ENCODE results near the gene MEI1. TPM values are rescaled to one million over a fixed set of nuclear protein-coding genes. Genes with fewer than 3 reads are reported as not detected.

MEI1 gene
- total and polyA plus RNA-seq, 4 experiments from 2014 or later = 79.2 to 286 (median 118) TPM

GRCh38 chr22:41813726-41814410 is 114.6 kb downstream of the MEI1 start:
- ChIA-PET POLR2A (ENCODE audit: partially characterized antibody) (interaction anchor here (1.1 to 2.5 kb wide), 3 partner anchors 13 to 127 kb away, joined by 5 to 8 read pairs (median 5); partner anchors contain the start of genes CCDC134 and SREBF2), CTCF (ENCODE audit: partially characterized antibody) (interaction anchor here (0.9 to 2.1 kb wide), 3 partner anchors 67 to 127 kb away, joined by 3 to 5 read pairs (median 4); no protein-coding TSS in a partner anchor)
- peaks cover 20% of the 10 kb centered on the region for H3K36me3 ChIP-seq (ENCODE audit: insufficient read depth, low read length)
- no peak for DNase-seq
- H3K4me3 ChIP-seq (ENCODE audit: low read length in 2 of 2) = no peak overlapping the region
- Mint-ChIP-seq H3K27ac (peak overlapping the region in 2 of 7 donors; percentile 29 to 53), H3K4me3 (no peak overlapping the region), H3K9me3 (no peaks in the 10 kb centered on the region), H3K36me3 (peaks cover 18 to 54% of the 10 kb centered on the region in 2 donors), H3K27me3 (no peaks in the 10 kb centered on the region), H3K4me1 (peaks cover 0 to 4% (median 0%) of the 10 kb centered on the region in 4 donors)
- intact Hi-C loops (cut with micrococcal nuclease) = no loop called here
- H3K4me1 ChIP-seq (ENCODE audit: insufficient read depth, low read length) = no peaks in the 10 kb centered on the region
- no peak overlapping the region for H3K27ac ChIP-seq (ENCODE audit: low read depth, low read length)
- H3K9me3 ChIP-seq (ENCODE audit: control insufficient read depth in 1 of 2, low read length in 2 of 2) = no peaks in the 10 kb centered on the region
- no peaks in the 10 kb centered on the region for H3K27me3 ChIP-seq (ENCODE audit: insufficient read depth, low read length)

- ChIA-PET CTCF (ENCODE audit: partially characterized antibody) (interaction anchor here (1.1 to 2.1 kb wide), 2 partner anchors 69 to 141 kb away, joined by 3 to 5 read pairs; no protein-coding TSS in a partner anchor), POLR2A (ENCODE audit: partially characterized antibody) (interaction anchor here (1.0 to 1.4 kb wide), 2 partner anchors 15 to 125 kb away, joined by 3 to 6 read pairs; partner anchors contain the start of gene CCDC134)
- Histone ChIP-seq H3K27me3 (ENCODE audit: insufficient read depth, low read length) (no peaks in the 10 kb centered on the region), H3K4me3 (ENCODE audit: low read length in 2 of 2) (no peak overlapping the region), H3K36me3 (ENCODE audit: insufficient read depth, low read length) (peaks cover 7% of the 10 kb centered on the region), H3K27ac (ENCODE audit: low read depth, low read length) (no peak overlapping the region), H3K9me3 (ENCODE audit: control insufficient read depth in 1 of 2, low read length in 2 of 2) (no peaks in the 10 kb centered on the region), H3K4me1 (ENCODE audit: insufficient read depth, low read length) (no peaks in the 10 kb centered on the region)
- H3K27me3 Mint-ChIP-seq = no peaks in the 10 kb centered on the region
- DNase-seq = no peak
- no peaks in the 10 kb centered on the region for H3K9me3 Mint-ChIP-seq
- intact Hi-C loops (cut with micrococcal nuclease) = no loop called here
- peaks cover 0 to 2% (median 0%) of the 10 kb centered on the region in 4 donors for H3K4me1 Mint-ChIP-seq
- no peak overlapping the region for H3K27ac Mint-ChIP-seq
- H3K36me3 Mint-ChIP-seq = peaks cover 17 to 55% of the 10 kb centered on the region in 2 donors
- H3K4me3 Mint-ChIP-seq = no peak overlapping the region
Observed at GRCh38 chr22:41815716-41816115, 116.4 kb downstream of the MEI1 start.

GRCh38 chr22:41816241-41816640 is 116.9 kb downstream of the MEI1 start:
- Mint-ChIP-seq H3K9me3 (no peaks in the 10 kb centered on the region), H3K4me1 (peaks cover 0 to 2% (median 0%) of the 10 kb centered on the region in 4 donors), H3K36me3 (peaks cover 19 to 54% of the 10 kb centered on the region in 2 donors), H3K27me3 (no peaks in the 10 kb centered on the region), H3K27ac (no peak overlapping the region), H3K4me3 (no peak overlapping the region)
- no peak for DNase-seq
- no peaks in the 10 kb centered on the region for H3K27me3 ChIP-seq (ENCODE audit: insufficient read depth, low read length)
- intact Hi-C loops (cut with micrococcal nuclease) = no loop called here
- H3K27ac ChIP-seq (ENCODE audit: low read depth, low read length) = no peak overlapping the region
- CTCF ChIA-PET (ENCODE audit: partially characterized antibody) = interaction anchor here (1.1 kb wide), 1 partner anchor 140 kb away, joined by 3 read pairs; no protein-coding TSS in a partner anchor
- POLR2A ChIA-PET (ENCODE audit: partially characterized antibody) = interaction anchor here (1.3 to 1.4 kb wide), 2 partner anchors 16 to 124 kb away, joined by 4 to 6 read pairs; partner anchors contain the start of gene CCDC134
- H3K36me3 ChIP-seq (ENCODE audit: insufficient read depth, low read length) = peaks cover 7% of the 10 kb centered on the region
- no peaks in the 10 kb centered on the region for H3K4me1 ChIP-seq (ENCODE audit: insufficient read depth, low read length)
- no peak overlapping the region for H3K4me3 ChIP-seq (ENCODE audit: low read length in 2 of 2)
- H3K9me3 ChIP-seq (ENCODE audit: control insufficient read depth in 1 of 2, low read length in 2 of 2) = no peaks in the 10 kb centered on the region

GRCh38 chr22:41816871-41817270 is 117.6 kb downstream of the MEI1 start:
- intact Hi-C loops (cut with micrococcal nuclease) = no loop called here
- H3K4me3 Mint-ChIP-seq = no peak overlapping the region
- H3K9me3 Mint-ChIP-seq = no peaks in the 10 kb centered on the region
- H3K27me3 Mint-ChIP-seq = no peaks in the 10 kb centered on the region
- Histone ChIP-seq H3K4me1 (ENCODE audit: insufficient read depth, low read length) (no peaks in the 10 kb centered on the region), H3K9me3 (ENCODE audit: control insufficient read depth in 1 of 2, low read length in 2 of 2) (no peaks in the 10 kb centered on the region), H3K4me3 (ENCODE audit: low read length in 2 of 2) (no peak overlapping the region), H3K27ac (ENCODE audit: low read depth, low read length) (no peak overlapping the region), H3K36me3 (ENCODE audit: insufficient read depth, low read length) (peaks cover 7% of the 10 kb centered on the region), H3K27me3 (ENCODE audit: insufficient read depth, low read length) (no peaks in the 10 kb centered on the region)
- H3K4me1 Mint-ChIP-seq = peaks cover 0 to 7% (median 0%) of the 10 kb centered on the region in 4 donors
- POLR2A ChIA-PET (ENCODE audit: partially characterized antibody) = interaction anchor here (1.3 to 1.9 kb wide), 3 partner anchors 16 to 124 kb away, joined by 4 to 7 read pairs (median 6); partner anchors contain the start of gene CCDC134
- H3K36me3 Mint-ChIP-seq = peaks cover 16 to 52% of the 10 kb centered on the region in 2 donors
- H3K27ac Mint-ChIP-seq = peak overlapping the region in 4 of 7 donors; percentile 3 to 52 (median 18)
- CTCF ChIA-PET (ENCODE audit: partially characterized antibody) = interaction anchor here (1.7 kb wide), 1 partner anchor 16 kb away, joined by 4 read pairs; the partner anchor contains the start of gene CCDC134
- DNase-seq = no peak

- peaks cover 16 to 55% of the 10 kb centered on the region in 2 donors for H3K36me3 Mint-ChIP-seq
- intact Hi-C loops (cut with micrococcal nuclease) = no loop called here
- ChIA-PET POLR2A (ENCODE audit: partially characterized antibody) (interaction anchor here (1.5 to 5.9 kb wide), 4 partner anchors 16 to 123 kb away, joined by 3 to 63 read pairs (median 6); partner anchors contain the start of genes CCDC134, SREBF2 and TNFRSF13C), CTCF (ENCODE audit: partially characterized antibody) (interaction anchor here (0.8 to 1.7 kb wide), 4 partner anchors 10 to 137 kb away, joined by 3 to 5 read pairs (median 4); partner anchors contain the start of gene CCDC134)
- H3K27ac ChIP-seq (ENCODE audit: low read depth, low read length) = no peak overlapping the region
- no peaks in the 10 kb centered on the region for H3K9me3 ChIP-seq (ENCODE audit: control insufficient read depth in 1 of 2, low read length in 2 of 2)
- H3K9me3 Mint-ChIP-seq = no peaks in the 10 kb centered on the region
- H3K36me3 ChIP-seq (ENCODE audit: insufficient read depth, low read length) = peaks cover 2% of the 10 kb centered on the region
- H3K27me3 Mint-ChIP-seq = no peaks in the 10 kb centered on the region
- no peak overlapping the region for H3K4me3 Mint-ChIP-seq
- no peak overlapping the region for H3K4me3 ChIP-seq (ENCODE audit: low read length in 2 of 2)
- H3K27ac Mint-ChIP-seq = peak overlapping the region in 3 of 7 donors; percentile 4 to 53 (median 43)
- no peaks in the 10 kb centered on the region for H3K27me3 ChIP-seq (ENCODE audit: insufficient read depth, low read length)
- peaks cover 5% of the 10 kb centered on the region for H3K4me1 ChIP-seq (ENCODE audit: insufficient read depth, low read length)
- peaks cover 5 to 14% (median 7%) of the 10 kb centered on the region in 4 donors for H3K4me1 Mint-ChIP-seq
- DNase-seq = no peak
Observed at GRCh38 chr22:41818011-41818410, 118.7 kb downstream of the MEI1 start.

GRCh38 chr22:41818596-41818995 is 119.3 kb downstream of the MEI1 start:
- Mint-ChIP-seq H3K27ac (peak overlapping the region in 2 of 7 donors; percentile 23 to 25), H3K36me3 (peaks cover 16 to 53% of the 10 kb centered on the region in 2 donors), H3K4me1 (peaks cover 5 to 14% (median 8%) of the 10 kb centered on the region in 4 donors), H3K9me3 (no peaks in the 10 kb centered on the region), H3K27me3 (no peaks in the 10 kb centered on the region), H3K4me3 (no peak overlapping the region)
- H3K4me1 ChIP-seq (ENCODE audit: insufficient read depth, low read length) = peaks cover 5% of the 10 kb centered on the region
- H3K27ac ChIP-seq (ENCODE audit: low read depth, low read length) = no peak overlapping the region
- no peak overlapping the region for H3K4me3 ChIP-seq (ENCODE audit: low read length in 2 of 2)
- ChIA-PET POLR2A (ENCODE audit: partially characterized antibody) (interaction anchor here (1.5 to 5.9 kb wide), 4 partner anchors 15 to 122 kb away, joined by 3 to 63 read pairs (median 6); partner anchors contain the start of genes CCDC134, SREBF2 and TNFRSF13C), CTCF (ENCODE audit: partially characterized antibody) (interaction anchor here (0.8 to 1.7 kb wide), 4 partner anchors 10 to 137 kb away, joined by 3 to 5 read pairs (median 4); partner anchors contain the start of gene CCDC134)
- H3K36me3 ChIP-seq (ENCODE audit: insufficient read depth, low read length) = peaks cover 1% of the 10 kb centered on the region
- no peaks in the 10 kb centered on the region for H3K9me3 ChIP-seq (ENCODE audit: control insufficient read depth in 1 of 2, low read length in 2 of 2)
- intact Hi-C loops (cut with micrococcal nuclease) = no loop called here
- no peak for DNase-seq
- no peaks in the 10 kb centered on the region for H3K27me3 ChIP-seq (ENCODE audit: insufficient read depth, low read length)

GRCh38 chr22:41819257-41819656 is 120.0 kb downstream of the MEI1 start:
- Histone ChIP-seq H3K4me3 (ENCODE audit: low read length in 2 of 2) (no peak overlapping the region), H3K27me3 (ENCODE audit: insufficient read depth, low read length) (no peaks in the 10 kb centered on the region), H3K27ac (ENCODE audit: low read depth, low read length) (no peak overlapping the region), H3K36me3 (ENCODE audit: insufficient read depth, low read length) (peaks cover 3% of the 10 kb centered on the region), H3K4me1 (ENCODE audit: insufficient read depth, low read length) (peaks cover 5% of the 10 kb centered on the region), H3K9me3 (ENCODE audit: control insufficient read depth in 1 of 2, low read length in 2 of 2) (no peaks in the 10 kb centered on the region)
- CTCF ChIA-PET (ENCODE audit: partially characterized antibody) = no interaction called here
- Mint-ChIP-seq H3K27ac (peak overlapping the region in 2 of 7 donors; percentile 24 to 57), H3K36me3 (peaks cover 21 to 51% of the 10 kb centered on the region in 2 donors), H3K4me3 (no peak overlapping the region), H3K9me3 (no peaks in the 10 kb centered on the region), H3K4me1 (peaks cover 5 to 16% (median 10%) of the 10 kb centered on the region in 4 donors), H3K27me3 (no peaks in the 10 kb centered on the region)
- no peak for DNase-seq
- intact Hi-C loops (cut with micrococcal nuclease) = no loop called here
- POLR2A ChIA-PET (ENCODE audit: partially characterized antibody) = interaction anchor here (1.5 to 5.9 kb wide), 3 partner anchors 14 to 121 kb away, joined by 3 to 63 read pairs (median 5); partner anchors contain the start of genes SREBF2 and TNFRSF13C
